HG03460 (cell line): ENCODE data around the gene RGS19.
"Not testable (repeated sequence)": the region's sequence is repeated elsewhere in the genome, so short reads cannot be mapped to it uniquely, and the experiment has no call there.

Source experiments
- ATAC-seq: cut with Tn5 transposase; IDR thresholded peaks from one replicate; pipeline ENCODE4 v1.9.1; 2021; ENCODE audit not compliant: unreplicated experiment

The RGS19 gene

DNA sequence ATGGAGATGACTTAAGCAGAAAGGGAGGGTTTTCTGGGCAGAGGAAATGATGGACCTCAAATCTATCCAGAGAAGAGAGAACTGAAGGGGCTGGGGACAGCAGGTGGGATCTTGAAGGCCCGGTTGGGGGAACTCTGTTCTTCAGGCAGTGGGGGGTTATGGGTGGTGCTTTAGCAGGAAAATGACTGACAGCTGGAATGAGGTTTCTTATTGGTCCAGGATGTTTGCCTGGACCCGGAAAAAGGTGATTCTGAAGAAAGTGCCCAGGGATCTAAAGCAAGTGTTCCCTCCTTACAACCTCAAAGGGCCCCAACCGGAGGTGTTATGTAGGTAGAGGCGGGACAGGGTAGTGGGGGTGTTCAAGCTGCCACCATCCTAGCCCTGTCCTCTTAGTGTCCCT, 16.1 kb upstream of the RGS19 start:
- no peak for ATAC-seq

DNA sequence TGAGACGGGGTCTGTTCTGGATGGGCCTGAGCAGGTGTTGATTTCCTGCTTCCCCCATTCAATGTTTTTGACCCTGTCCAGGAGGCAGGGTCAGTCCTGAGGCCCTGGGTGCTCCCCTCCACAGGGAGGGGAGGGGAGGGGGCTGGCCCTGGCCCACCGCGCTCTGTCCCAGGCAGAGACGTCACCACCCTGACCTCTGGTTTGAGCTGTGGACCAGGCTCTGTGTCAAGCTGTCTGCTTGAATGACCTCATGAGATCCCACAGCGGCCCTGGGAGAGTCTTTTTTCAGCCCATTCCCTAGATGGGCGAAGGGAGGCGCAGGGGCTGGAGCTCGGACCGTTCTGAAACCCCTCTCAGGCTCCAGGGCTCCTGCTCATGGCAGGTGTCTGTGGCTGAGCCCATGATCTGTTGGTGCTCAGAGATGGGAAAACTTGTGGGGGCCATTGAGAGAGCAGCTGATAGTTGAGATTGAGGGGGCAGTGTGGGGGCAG, 13.7 kb upstream of the RGS19 start:
- ATAC-seq = no peak

GRCh38 chr20:64092258-64093012, 13.1 kb upstream of the RGS19 start:
- ATAC-seq = no peak

DNA sequence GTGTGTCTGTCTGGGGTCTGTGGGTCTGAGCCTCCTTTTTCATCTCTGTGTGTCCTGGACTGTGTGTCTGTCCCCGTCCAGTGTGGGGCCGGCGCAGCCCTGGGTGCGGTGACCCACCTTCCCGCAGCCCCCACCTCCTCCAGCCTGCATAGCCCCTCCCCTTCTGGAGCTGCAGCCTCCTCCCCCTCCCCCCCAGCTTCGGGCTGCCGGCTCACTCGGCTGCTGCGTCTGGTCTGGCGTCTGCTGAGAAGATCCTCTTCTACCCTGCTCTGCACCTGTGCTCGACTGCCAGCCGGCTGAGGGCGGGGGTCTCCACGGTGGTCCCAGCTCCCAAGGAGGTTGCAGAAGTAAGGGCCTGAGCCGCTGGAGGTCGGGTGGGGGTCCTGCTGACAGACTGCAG, 12.5 kb upstream of the RGS19 start:
- no peak for ATAC-seq

DNA sequence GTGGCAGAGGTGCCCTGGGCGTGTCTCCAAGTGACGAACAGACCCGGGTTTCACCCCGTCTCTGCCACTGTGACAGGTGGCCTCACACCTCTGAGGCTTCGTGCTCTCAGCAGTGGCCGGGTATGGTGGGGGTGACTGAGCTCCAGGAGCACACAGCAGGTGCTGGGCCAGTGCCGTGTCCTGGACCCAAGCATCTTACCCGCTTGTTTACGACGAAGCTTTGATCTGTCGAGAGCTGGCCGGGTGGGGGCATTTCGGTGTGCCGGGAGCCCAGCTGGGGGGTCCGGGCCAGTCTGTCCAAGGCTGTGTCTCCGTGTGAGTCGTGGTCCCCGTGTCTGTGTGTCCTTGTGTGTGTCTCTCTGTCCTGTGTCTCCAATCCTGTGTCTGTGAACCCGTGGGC, 12.0 kb upstream of the RGS19 start:
- no peak for ATAC-seq

- ATAC-seq = no peak
Observed at GRCh38 chr20:64090165-64090564, 10.8 kb upstream of the RGS19 start.

DNA sequence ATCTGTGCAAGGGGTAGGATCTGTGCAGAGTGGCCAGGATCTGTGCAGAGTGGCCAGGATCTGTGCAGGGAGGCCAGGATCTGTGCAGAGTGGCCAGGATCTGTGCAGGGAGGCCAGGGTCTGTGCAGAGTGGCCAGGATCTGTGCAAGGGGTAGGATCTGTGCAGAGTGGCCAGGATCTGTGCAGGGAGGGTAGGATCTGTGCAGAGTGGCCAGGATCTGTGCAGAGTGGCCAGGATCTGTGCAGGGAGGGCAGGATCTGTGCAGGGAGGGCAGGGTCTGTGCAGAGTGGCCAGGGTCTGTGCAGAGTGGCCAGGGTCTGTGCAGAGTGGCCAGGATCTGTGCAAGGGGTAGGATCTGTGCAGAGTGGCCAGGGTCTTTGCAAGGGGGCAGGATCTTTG, 9.3 kb upstream of the RGS19 start:
- ATAC-seq = not testable (repeated sequence)

DNA sequence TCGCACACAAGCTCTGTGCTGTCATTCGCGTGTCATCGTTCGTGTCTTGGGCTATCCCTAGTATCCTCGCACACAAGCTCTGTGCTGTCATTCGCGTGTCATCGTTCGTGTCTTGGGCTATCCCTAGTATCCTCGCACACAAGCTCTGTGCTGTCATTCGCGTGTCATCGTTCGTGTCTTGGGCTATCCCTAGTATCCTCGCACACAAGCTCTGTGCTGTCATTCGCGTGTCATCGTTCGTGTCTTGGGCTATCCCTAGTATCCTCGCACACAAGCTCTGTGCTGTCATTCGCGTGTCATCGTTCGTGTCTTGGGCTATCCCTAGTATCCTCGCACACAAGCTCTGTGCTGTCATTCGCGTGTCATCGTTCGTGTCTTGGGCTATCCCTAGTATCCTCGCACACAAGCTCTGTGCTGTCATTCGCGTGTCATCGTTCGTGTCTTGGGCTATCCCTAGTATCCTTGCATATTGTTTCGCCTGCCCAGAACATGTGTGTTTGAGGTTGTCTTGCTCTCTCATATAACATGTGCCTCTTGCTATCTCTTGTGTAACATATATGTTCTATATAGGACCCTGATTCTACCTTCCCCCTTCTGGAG, 8.0 kb upstream of the RGS19 start:
- ATAC-seq = not testable (repeated sequence)

DNA sequence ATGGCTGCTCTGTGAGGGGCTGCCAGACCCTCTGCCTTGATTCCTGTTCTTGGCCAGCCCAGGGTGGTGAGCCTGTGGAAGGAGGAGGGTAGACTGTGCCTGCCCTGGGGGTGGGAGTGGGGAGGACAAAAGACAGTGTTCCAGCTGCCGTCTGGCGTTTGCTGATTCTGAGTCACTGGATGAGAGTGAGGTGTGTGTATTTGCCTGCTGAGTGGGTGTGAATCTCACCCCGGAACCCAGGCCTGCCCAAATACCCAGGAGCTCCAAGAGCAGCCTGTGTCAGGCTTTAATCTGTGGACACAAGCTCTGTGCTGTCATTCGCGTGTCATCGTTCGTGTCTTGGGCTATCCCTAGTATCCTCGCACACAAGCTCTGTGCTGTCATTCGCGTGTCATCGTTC, 7.5 kb upstream of the RGS19 start:
- ATAC-seq = no peak

GRCh38 chr20:64084685-64085152, 5.4 kb upstream of the RGS19 start:
- ATAC-seq = no peak

DNA sequence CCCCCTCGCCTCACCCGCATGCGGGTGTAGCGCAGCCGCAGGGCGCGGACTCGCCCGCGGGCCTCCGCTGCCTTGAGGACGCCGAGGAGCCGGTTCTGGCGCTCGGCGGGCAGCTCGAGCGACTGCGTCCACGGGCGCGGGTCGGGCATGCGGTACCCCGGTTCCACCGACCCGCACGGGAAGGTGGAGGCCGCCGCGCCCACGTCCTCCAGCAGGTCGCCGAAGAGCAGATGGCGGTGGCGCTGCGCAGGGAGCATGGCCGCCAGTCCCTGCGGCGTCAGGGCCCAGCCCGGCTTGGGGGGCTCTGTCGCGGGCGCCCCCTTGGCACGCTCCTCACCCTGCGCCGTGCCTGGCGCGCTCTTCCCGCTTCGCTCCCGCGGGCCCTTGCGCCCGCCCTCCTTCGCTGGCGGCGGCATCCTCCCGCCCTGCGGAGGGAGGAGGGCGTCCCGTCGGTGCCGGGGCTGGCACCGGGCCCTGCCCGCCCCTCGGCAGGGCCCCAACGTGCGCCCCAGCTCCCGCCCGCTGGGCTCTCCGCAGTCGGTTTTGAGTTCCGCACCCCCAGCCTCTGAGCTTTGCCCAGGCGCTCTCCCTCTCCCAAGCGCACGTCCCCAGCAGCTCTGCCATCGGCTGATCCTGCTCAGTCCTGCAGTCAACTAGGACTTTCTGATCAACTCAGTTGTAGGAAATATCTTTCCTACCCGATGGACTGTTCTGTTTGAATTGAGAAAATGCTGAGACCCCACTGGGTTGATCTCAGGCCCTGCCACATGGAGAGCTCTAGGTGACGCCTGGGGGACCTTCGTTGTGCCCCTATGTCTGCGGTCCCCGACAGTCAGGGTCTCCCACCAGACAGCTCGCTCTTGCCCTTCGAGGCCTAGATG, 4.7 kb upstream of the RGS19 start, which contains the start of gene LKAAEAR1:
Gene LKAAEAR1, minus strand, starts transcription at position 595 of the 881 bp plus-strand sequence. Its CDS starts 179 bp downstream, at position 416.
- no peak for ATAC-seq

DNA sequence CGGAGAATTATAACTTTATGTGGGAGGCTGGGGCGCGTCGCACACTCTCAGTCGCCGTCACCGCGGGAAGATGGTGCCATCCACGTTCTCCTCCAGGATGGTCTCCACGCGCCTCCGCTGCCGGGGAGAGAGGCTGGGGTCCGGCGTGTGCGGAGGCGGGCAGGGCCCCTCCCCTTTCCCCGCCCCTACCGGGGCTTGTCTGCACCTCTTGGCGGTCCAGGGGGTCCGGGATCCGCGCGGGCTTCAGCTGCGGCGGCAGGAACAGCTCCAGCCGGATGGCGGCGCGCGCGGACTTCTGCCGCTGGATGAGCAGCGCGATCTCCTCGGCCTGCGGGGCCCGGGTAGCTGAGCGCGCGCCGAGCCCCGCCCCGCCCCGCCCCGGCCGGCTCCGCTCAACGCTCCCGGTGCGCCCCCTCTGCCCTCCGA, 4.1 kb upstream of the RGS19 start:
- no peak for ATAC-seq

DNA sequence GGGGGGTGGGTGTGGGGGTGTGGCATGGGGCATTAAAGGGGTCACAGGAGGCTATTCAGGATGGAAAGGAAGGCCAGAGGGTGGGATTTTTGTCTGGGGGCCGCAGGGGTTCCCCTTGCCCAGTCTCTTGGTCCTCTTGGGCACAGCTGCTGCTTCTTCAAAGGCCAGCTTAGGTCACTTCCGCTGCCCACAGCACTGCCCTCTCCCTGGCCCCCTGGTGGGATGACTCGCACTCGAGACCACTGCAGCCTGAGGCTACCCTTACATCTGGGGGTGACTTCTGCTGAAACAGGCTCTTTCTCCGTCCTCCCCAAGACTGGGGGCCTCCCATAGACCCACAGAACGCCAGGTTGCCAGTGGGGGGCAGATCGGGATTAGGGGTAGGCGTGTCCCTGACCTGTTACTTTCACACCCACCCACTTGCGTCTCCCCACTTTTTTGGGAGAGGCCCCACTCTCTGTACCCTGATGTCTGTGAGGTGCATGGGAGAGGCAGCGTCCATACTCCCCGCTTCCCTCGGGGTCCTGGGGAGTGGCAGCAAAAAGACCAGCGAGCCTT, 3.6 kb upstream of the RGS19 start:
- no peak for ATAC-seq

- ATAC-seq = no peak
Observed at GRCh38 chr20:64082126-64082731, 2.9 kb upstream of the RGS19 start.

DNA sequence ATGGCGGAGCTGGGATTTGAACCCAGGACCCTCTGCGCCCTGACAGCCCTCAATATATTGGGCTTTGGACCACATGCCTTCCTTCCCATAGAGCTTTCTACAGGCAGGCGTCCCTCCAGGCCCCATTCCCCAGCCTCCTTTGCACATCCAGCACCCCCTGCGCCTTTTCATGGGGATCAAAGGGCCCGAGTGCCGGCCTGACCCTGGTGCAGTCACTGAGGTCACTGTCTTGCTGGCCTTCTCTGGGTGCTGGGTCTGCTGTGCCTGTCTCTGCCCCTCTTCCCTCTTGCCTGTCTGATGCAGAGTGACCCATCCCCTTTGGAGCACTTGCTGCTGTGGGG, 2.3 kb upstream of the RGS19 start:
- no peak for ATAC-seq

DNA sequence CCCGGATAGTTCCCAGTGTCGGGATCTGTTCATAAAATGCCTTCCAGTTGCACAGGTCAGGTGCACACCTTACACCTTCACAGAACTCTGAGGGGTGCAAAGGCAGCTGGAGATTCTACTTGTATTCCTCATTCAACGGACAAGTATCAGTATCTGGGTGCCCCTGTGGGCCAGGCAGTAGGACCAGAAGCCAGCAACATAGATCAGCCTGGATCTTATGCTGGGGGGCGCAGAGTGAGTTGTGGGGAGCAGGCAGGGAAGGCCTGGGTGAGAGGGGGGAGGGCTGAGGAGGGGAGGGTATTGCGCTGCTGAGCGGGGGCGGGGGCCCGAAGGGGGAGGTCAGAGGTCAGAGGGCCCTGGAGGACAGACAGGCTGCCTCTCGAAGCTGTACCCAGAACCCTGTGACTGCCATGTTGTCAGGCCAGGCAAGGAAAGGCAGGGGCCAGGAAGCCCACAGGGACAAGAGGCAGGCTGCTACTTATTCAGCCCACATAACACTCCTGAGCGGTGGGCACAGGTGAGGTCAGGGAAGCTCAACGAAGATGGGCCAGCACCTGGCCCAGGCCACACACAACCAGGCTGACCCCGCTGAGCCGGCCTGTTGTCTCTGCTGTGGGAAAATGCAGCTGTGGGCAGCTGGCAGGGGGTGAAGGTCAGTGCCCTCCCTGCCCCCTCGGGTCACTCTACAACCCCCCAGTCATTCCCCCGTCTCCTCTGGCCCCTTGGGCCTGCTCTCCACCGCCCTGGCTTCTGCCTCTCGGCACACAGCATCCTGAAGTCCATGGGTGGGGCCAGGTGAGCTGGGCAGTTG, 1.7 kb upstream of the RGS19 start:
- ATAC-seq = no peak

- ATAC-seq = no peak
Observed at GRCh38 chr20:64080013-64080812, 895 bp upstream of the RGS19 start, which contains the start of gene OPRL1. TSS of gene OPRL1 (plus strand) at chr20:64080082. CDS start at chr20:64092721, 12,639 bp downstream.

DNA sequence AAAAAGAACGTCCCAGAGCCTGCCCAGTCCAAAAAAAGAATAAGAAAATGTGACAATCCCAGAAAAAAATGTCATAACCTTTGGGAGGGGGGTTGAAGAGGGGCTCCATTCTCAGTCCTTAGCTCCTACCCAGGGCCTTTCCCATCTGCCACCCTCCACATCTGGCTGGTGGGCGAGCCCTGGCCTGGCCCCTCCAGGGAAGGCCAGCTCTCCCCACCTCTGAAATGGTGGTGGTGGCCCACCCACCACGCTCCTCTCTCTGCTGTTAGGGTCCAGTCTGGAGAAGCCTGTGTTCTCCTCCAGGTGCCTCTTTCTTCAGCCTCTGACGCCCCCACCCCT, 415 bp downstream of the RGS19 start:
- ATAC-seq = no peak

DNA sequence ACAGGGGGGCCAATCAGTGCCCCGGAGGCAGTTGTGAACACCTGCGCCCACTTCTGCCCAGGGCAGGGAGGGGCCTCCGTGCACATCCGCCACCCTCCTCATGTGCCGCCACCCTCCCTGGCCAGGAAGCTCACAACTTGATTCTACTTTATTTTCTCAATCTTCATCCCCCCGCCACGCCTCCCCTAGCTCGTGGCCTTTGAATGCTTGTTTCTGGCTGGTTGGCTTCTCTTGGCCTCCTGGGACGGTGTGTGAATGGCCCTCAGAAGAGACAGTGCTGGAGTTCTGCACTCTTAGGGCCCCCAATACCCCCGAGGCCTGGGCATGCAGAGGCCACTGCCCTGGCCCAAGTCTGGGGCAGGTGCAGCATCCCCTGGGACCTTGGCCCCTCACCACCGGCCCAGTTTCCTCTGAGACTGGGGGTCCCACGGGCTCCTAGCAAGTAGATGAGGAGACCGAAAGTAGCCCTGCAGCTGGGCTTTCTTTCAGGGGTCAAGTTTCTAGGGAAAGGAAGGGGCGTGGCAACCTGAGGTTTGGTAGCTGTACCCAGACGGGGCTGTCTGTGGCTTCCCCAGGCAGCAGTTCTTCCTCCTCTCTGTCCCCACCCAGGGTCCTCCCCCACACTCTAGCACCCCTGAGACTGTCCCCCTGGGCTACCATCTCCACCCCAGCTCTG, 1.3 kb downstream of the RGS19 start:
- ATAC-seq = no peak
